K562 (cell line): ENCODE measurements around the gene SLC9B2. TPM values are rescaled to one million over a fixed set of nuclear protein-coding genes. Genes with fewer than 3 reads are reported as not detected.

Experiments
- ATAC-seq: fragments of 200-7000 bp; cut with Tn5 transposase; 3 replicates; pipeline ENCODE4 v1.9.1; 2020; ENCODE audit warnings: moderate library complexity
- BruUV-seq: library from RNA; stranded (reverse); fragments of 400-500 nt; replicated peaks from 2 replicates; lab custom pipeline; 2021; lab: Mats Ljungman, UMichigan
- CTCF ChIA-PET: fragments of 300-600 bp; formaldehyde crosslinking; extraction: SDS; loops from one replicate; lab custom pipeline; 2021; ENCODE audit warnings: low intra/inter-chr PET ratio; lab: Yijun Ruan, JAX
- POLR2A ChIA-PET: fragments of 300-600, 350-650 bp; sonication (Branson Sonifier 250); formaldehyde crosslinking; extraction: SDS; loops from one replicate; lab custom pipeline; 2021; ENCODE audit warnings: antibody characterized with exemption, inconsistent platforms; lab: Yijun Ruan, JAX
- DNase-seq, 4 experiments: peaks; one replicate each; pipeline versions ENCODE4 v3.0.0 to v3.0.0-alpha.2; 2011 to 2018; ENCODE audit warnings: low spot score in 3 of 4, mixed read lengths in 3 of 4; ENCODE audit errors: extremely low read depth in 1 of 4
- FAIRE-seq: peaks from 2 replicates; lab custom pipeline; 2011; peaks lifted over from hg19 to GRCh38; lab: Jason Lieb, UNC
- H2AFZ ChIP-seq: 2 replicates; pipeline ENCODE4 v1.6.0; 2011; ENCODE audit warnings: low read depth, low read length, control low read depth, inconsistent platforms
- H3K27ac ChIP-seq: fragments of 200-600 bp; 3 replicates; pipeline ENCODE4 v1.8.0; 2011; ENCODE audit warnings: low read depth, mild to moderate bottlenecking, control low read depth, inconsistent platforms, low read length, moderate library complexity, mixed read lengths; ENCODE audit errors: extremely low read depth
- H3K27me3 ChIP-seq, 2 experiments: fragments of 300-600 bp in 1 of 2; 2 replicates in 1 of 2; 3 replicates in 1 of 2; pipeline versions ENCODE4 v1.6.0 to v1.8.0; 2011; ENCODE audit warnings: inconsistent platforms in 2 of 2, low read length in 2 of 2, mild to moderate bottlenecking in 1 of 2, mixed read lengths in 1 of 2, moderate library complexity in 1 of 2; ENCODE audit not compliant: control insufficient read depth in 2 of 2, insufficient read depth in 2 of 2
- H3K36me3 ChIP-seq: fragments of 300-600 bp; 3 replicates; pipeline ENCODE4 v1.8.0; 2011; ENCODE audit warnings: mild to moderate bottlenecking, low read length, inconsistent platforms; ENCODE audit not compliant: control insufficient read depth, insufficient read depth
- H3K4me1 ChIP-seq, 2 experiments: fragments of 200-600 bp in 1 of 2; replicated peaks in 1 of 2; 2 replicates in 1 of 2; 3 replicates in 1 of 2; pipeline versions ENCODE4 v1.5.1 to v1.8.0; 2011; ENCODE audit warnings: inconsistent platforms in 2 of 2, low read length in 2 of 2, mild to moderate bottlenecking in 1 of 2, mixed read lengths in 1 of 2, moderate library complexity in 1 of 2; ENCODE audit not compliant: control insufficient read depth in 2 of 2, insufficient read depth in 2 of 2
- H3K4me2 ChIP-seq: 2 replicates; pipeline ENCODE4 v1.6.1; 2011; ENCODE audit warnings: low read length, control low read depth, inconsistent platforms, mixed read lengths; ENCODE audit not compliant: insufficient read depth
- H3K4me3 ChIP-seq: fragments of 200-600 bp; sonication (generic), shearing (Covaris generic); 2 replicates; pipeline ENCODE4 v1.5.1; 2016; ENCODE audit warnings: control low read depth, inconsistent platforms
- H3K79me2 ChIP-seq: fragments of 200-600 bp; 3 replicates; pipeline ENCODE4 v1.8.0; 2011; ENCODE audit warnings: low read length, inconsistent platforms; ENCODE audit not compliant: control insufficient read depth, insufficient read depth
- H3K9ac ChIP-seq, 2 experiments: 2 replicates each; pipeline versions ENCODE4 v1.6.0 to v1.6.1; 2011; ENCODE audit warnings: low read depth in 2 of 2, low read length in 2 of 2, control low read depth in 1 of 2, inconsistent platforms in 1 of 2, mild to moderate bottlenecking in 1 of 2, mixed read lengths in 1 of 2; ENCODE audit not compliant: insufficient read depth in 1 of 2
- H3K9me1 ChIP-seq: one replicate; pipeline ENCODE4 v1.6.0; 2011; ENCODE audit warnings: inconsistent platforms, mild to moderate bottlenecking, low read length, moderate library complexity; ENCODE audit not compliant: control insufficient read depth, insufficient read depth
- H3K9me3 ChIP-seq: replicated peaks from 2 replicates; pipeline ENCODE4 v1.5.1; 2011; ENCODE audit warnings: low read depth, low read length, inconsistent platforms; ENCODE audit not compliant: control insufficient read depth, insufficient read depth
- H4K20me1 ChIP-seq: replicated peaks from 2 replicates; pipeline ENCODE4 v1.6.1; 2011; ENCODE audit warnings: low read length, inconsistent platforms, mixed read lengths; ENCODE audit not compliant: control insufficient read depth, insufficient read depth
- ARID1B ChIP-seq: fragments of 450-650 bp; IDR thresholded peaks from 2 replicates; pipeline ENCODE4 v1.6.1; 2016; ENCODE audit warnings: antibody characterized with exemption, mild to moderate bottlenecking, inconsistent platforms
- BHLHE40 ChIP-seq: IDR thresholded peaks from 2 replicates; pipeline ENCODE4 v1.6.1; 2011; ENCODE audit warnings: low read length, improper control_type of control experiment
- CBFA2T3 ChIP-seq: fragments of 450-650 bp; IDR thresholded peaks from 2 replicates; pipeline ENCODE4 v1.6.1; 2017
- CCNT2 ChIP-seq: IDR thresholded peaks from 2 replicates; pipeline ENCODE4 v1.6.1; 2011; ENCODE audit warnings: borderline replicate concordance, low read depth, mild to moderate bottlenecking, moderate library complexity, mixed read lengths, low read length; ENCODE audit not compliant: insufficient read length; ENCODE audit errors: extremely low read depth
- CTCF ChIP-seq, 3 experiments: IDR thresholded peaks in 2 of 3; conservative IDR thresholded peaks in 1 of 3; 2 replicates each; pipeline ENCODE4 v1.5.1; 2011 to 2012; ENCODE audit warnings: low read length in 3 of 3, mild to moderate bottlenecking in 3 of 3, control low read depth in 2 of 3, improper control_type of control experiment in 1 of 3, inconsistent platforms in 1 of 3, low read depth in 1 of 3, mixed read lengths in 1 of 3, moderate library complexity in 1 of 3; ENCODE audit not compliant: insufficient read depth in 2 of 3
- DPF2 ChIP-seq: fragments of 450-650 bp; IDR thresholded peaks from 2 replicates; pipeline ENCODE4 v1.6.1; 2016
- ETV1 ChIP-seq: fragments of 450-650 bp; conservative IDR thresholded peaks from 2 replicates; pipeline ENCODE4 v1.6.1; 2016; ENCODE audit warnings: missing genetic modification characterization, control low read depth, low read depth, missing compliant biosample characterization
- EWSR1 ChIP-seq: fragments of 450-650 bp; IDR thresholded peaks from 2 replicates; pipeline ENCODE4 v1.6.1; 2018; ENCODE audit warnings: borderline replicate concordance, mild to moderate bottlenecking, low read depth, moderate library complexity; ENCODE audit not compliant: partially characterized antibody
- HLTF ChIP-seq: fragments of 450-650 bp; IDR thresholded peaks from 2 replicates; pipeline ENCODE4 v1.6.1; 2016
- L3MBTL2 ChIP-seq: fragments of 450-650 bp; IDR thresholded peaks from 2 replicates; pipeline ENCODE4 v1.6.1; 2016; ENCODE audit warnings: mild to moderate bottlenecking, moderate library complexity
- MECOM ChIP-seq: fragments of 250-450 bp; sonication (Bioruptor Pico); IDR thresholded peaks from 2 replicates; pipeline ENCODE4 v1.8.0; 2022; ENCODE audit warnings: inconsistent platforms
- MEIS2 ChIP-seq: fragments of 450-650 bp; IDR thresholded peaks from 2 replicates; pipeline ENCODE4 v1.6.1; 2014; ENCODE audit warnings: mild to moderate bottlenecking; ENCODE audit not compliant: partially characterized antibody
- MYNN ChIP-seq, 2 experiments: sonication (generic); formaldehyde crosslinking in 1 of 2; IDR thresholded peaks; 2 replicates each; pipeline versions ENCODE4 v1.5.0 to v1.6.1; 2016 to 2020; ENCODE audit warnings: antibody characterized with exemption in 1 of 2, missing genetic modification reagents in 1 of 2
- NCOA1 ChIP-seq: fragments of 450-650 bp; IDR thresholded peaks from 2 replicates; pipeline ENCODE4 v1.6.1; 2016; ENCODE audit warnings: low read depth
- NFIC ChIP-seq: fragments of 450-650 bp; IDR thresholded peaks from 2 replicates; pipeline ENCODE4 v1.6.1; 2017; ENCODE audit warnings: mild to moderate bottlenecking, inconsistent platforms
- RBM17 ChIP-seq: fragments of 200-400 bp; formaldehyde crosslinking; IDR thresholded peaks from 2 replicates; pipeline ENCODE4 v1.6.1; 2017; ENCODE audit warnings: low read depth, mild to moderate bottlenecking, low read length, borderline replicate concordance
- RFX1 ChIP-seq: fragments of 450-650 bp; IDR thresholded peaks from 2 replicates; pipeline ENCODE4 v1.6.1; 2016; ENCODE audit warnings: mild to moderate bottlenecking, moderate library complexity
- TCF3 ChIP-seq: sonication (generic); formaldehyde crosslinking; IDR thresholded peaks from 2 replicates; pipeline ENCODE4 v1.4.0; 2020; ENCODE audit warnings: mild to moderate bottlenecking, missing genetic modification reagents
- ZNF778 ChIP-seq: fragments of 450-650 bp; formaldehyde crosslinking; IDR thresholded peaks from 2 replicates; pipeline ENCODE4 v1.4.0; 2020; ENCODE audit warnings: mild to moderate bottlenecking, moderate library complexity
- WGBS: fragments of 100-300 bp; shearing (Covaris generic); methylation state at CpG from one replicate; pipeline ENCODE4 v1.1.6; 2016; ENCODE audit warnings: low coverage, mixed read lengths; ENCODE audit not compliant: insufficient coverage; ENCODE audit errors: missing lambda C conversion rate; 5-methylcytosine and 5-hydroxymethylcytosine counted together
- in situ Hi-C: fragments of 300-500 bp; cut with MboI; formaldehyde crosslinking; loops from 4 replicates; pipeline ENCODE4 v1.15.0; 2018; ENCODE audit warnings: inconsistent platforms, mixed read lengths
- intact Hi-C: fragments of 100-400 bp; cut with micrococcal nuclease; formaldehyde crosslinking; loops from 2 replicates; pipeline ENCODE4 v1.14.2; 2022
- polyA plus RNA-seq, 8 experiments: library from polyadenylated mRNA; depleted of rRNA in 4 of 8; stranded (reverse) in 5 of 8; unstranded in 3 of 8; fragments of >200 nt; fragmentation: Nextera tagmentation in 2 of 8; fragmentation: Illumina TruSeq in 1 of 8; extraction: Ambion mirVana in 2 of 8; extraction: Trizol in 1 of 8; gene quantifications; 2 replicates each; pipeline versions ENCODE4 v1.2.1 to v1.2.3, GENCODE V29; 2011 to 2014; ENCODE audit warnings: inconsistent platforms in 1 of 8, missing spikeins in 1 of 8
- total RNA-seq, 7 experiments: library from RNA; depleted of rRNA in 6 of 7; stranded (reverse); fragments of >200 nt in 6 of 7; fragmentation: Illumina TruSeq in 2 of 7; extraction: Trizol in 2 of 7; gene quantifications; 2 replicates each; pipeline versions ENCODE4 v1.2.1 to v1.2.3, GENCODE V29; 2011 to 2021; ENCODE audit warnings: low replicate concordance in 1 of 7
- TF ChIP-seq, protein P1 (sequence below): sonication (generic); formaldehyde crosslinking; IDR thresholded peaks from 2 replicates; pipeline ENCODE4 v1.8.0; 2022; ENCODE audit warnings: missing genetic modification reagents, mild to moderate bottlenecking, moderate library complexity, borderline replicate concordance

SLC9B2 gene
- total and polyA plus RNA-seq, 9 of the 15 experiments (the other 6 are each of a cell fraction or from before 2014, with no cell fraction given), result 6.6 to 14.6 (median 11.4) TPM

GRCh38 chr4:103011378-103012025 lies 65.1 kb downstream of the SLC9B2 start:
- CTCF ChIA-PET, result no interaction called here

More at GRCh38 chr4:103011378-103012025, 65.1 kb downstream of the SLC9B2 start:
- Histone ChIP-seq H3K27ac (no peak overlapping the region; the same call in 2 of the 3 replicates), H3K9ac (peak overlapping the region in 1 of 2 experiments; percentile 14; a peak in 1 of 4 replicates), H3K4me1 (peaks cover 9 to 18% of the 10 kb centered on the region in 2 experiments; a peak in 4 of 5 replicates), H3K36me3 (no peaks in the 10 kb centered on the region), H3K9me1 (no peaks in the 10 kb centered on the region), H3K79me2 (no peaks in the 10 kb centered on the region), H3K4me3 (no peak overlapping the region), H3K27me3 (no peaks in the 10 kb centered on the region), H2AFZ (peak overlapping the region; percentile 7; the same call in 1 of the 2 replicates), H3K9me3 (no peaks in the 10 kb centered on the region), H4K20me1 (no peaks in the 10 kb centered on the region), H3K4me2 (no peak overlapping the region; the same call in 1 of the 2 replicates)
- in situ Hi-C loops, result no loop called here
- intact Hi-C loops, result loop anchor here (10.0 kb wide), 1 partner anchor 667 kb away; the partner anchor contains the start of gene SLC39A8
- 40% methylated on average over 4 of the region's 4 CpGs for WGBS
- TF ChIP-seq BHLHE40 (0 out of 2 replicates have a peak, but pooled peaks have one; percentile 6), NFIC (peak; percentile 60), HLTF (no peak), CTCF (IDR thresholded peaks at IDR 0.05 in 2 of 3, conservative IDR thresholded peaks at IDR 0.05 in 1 of 3; ENCODE audit: insufficient read depth in 2 of 3, low read depth in 1 of 3, low read length in 3 of 3) (0 out of 6 replicates have a peak, but pooled peaks of 1 of the 3 experiments have one; percentile 12), ZNF778 (CRISPR knock-in tag) (no peak), MEIS2 (peak; percentile 75), ETV1 (tag) (no peak), DPF2 (0 out of 2 replicates have a peak, but pooled peaks have one; percentile 31), L3MBTL2 (peak; percentile 50; the same call in 1 of the 2 replicates), ARID1B (peak; percentile 42), CCNT2 (no peak), RFX1 (peak; percentile 47; the same call in 1 of the 2 replicates), MYNN (IDR thresholded peaks at IDR 0.05) (peak; percentile 14; the same call in 1 of the 2 replicates), MYNN (CRISPR knock-in tag; IDR thresholded peaks at IDR 0.05) (no peak), EWSR1 (no peak), RBM17 (no peak), NCOA1 (no peak), MECOM (CRISPR knock-in tag) (no peak), TCF3 (CRISPR knock-in tag) (0 out of 2 replicates have a peak, but pooled peaks have one; percentile 24), CBFA2T3 (peak; percentile 57)
- TF ChIP-seq, protein P1, sequence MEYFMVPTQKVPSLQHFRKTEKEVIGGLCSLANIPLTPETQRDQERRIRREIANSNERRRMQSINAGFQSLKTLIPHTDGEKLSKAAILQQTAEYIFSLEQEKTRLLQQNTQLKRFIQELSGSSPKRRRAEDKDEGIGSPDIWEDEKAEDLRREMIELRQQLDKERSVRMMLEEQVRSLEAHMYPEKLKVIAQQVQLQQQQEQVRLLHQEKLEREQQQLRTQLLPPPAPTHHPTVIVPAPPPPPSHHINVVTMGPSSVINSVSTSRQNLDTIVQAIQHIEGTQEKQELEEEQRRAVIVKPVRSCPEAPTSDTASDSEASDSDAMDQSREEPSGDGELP (CRISPR knock-in tag), result peak; percentile 38; the same call in 1 of the 2 replicates
- POLR2A ChIA-PET, result interaction anchor here (1.4 kb wide), 1 partner anchor 183 kb away, joined by 3 read pairs; no protein-coding TSS in a partner anchor
- no TSS peak for BruUV-seq
- FAIRE-seq (no peak), ATAC-seq (peak; percentile 61), DNase-seq (peak; percentile 8 to 52 (median 18))
